NT2/D1 (cell line): ENCODE data around the gene GDF10.

Experiments used
- DNase-seq: peaks from one replicate; pipeline ENCODE4 v3.0.0-alpha.2; 2011; ENCODE audit warnings: low read depth, low spot score
- H3K27me3 ChIP-seq: 2 replicates; pipeline ENCODE4 v1.6.0; 2011; ENCODE audit warnings: mild to moderate bottlenecking; ENCODE audit not compliant: insufficient read length, insufficient read depth
- H3K36me3 ChIP-seq: 2 replicates; pipeline ENCODE4 v1.6.1; 2011; ENCODE audit warnings: mild to moderate bottlenecking, low read length, mixed read lengths; ENCODE audit not compliant: insufficient read depth, insufficient read length
- H3K4me1 ChIP-seq: 2 replicates; pipeline ENCODE4 v1.5.1; 2011; ENCODE audit not compliant: insufficient read depth, insufficient read length
- H3K4me3 ChIP-seq: 2 replicates; pipeline ENCODE4 v1.5.1; 2011; ENCODE audit warnings: low read depth; ENCODE audit not compliant: insufficient read length
- H3K9ac ChIP-seq: 2 replicates; pipeline ENCODE4 v1.6.0; 2011; ENCODE audit warnings: low read depth; ENCODE audit not compliant: insufficient read length
- H3K9me3 ChIP-seq: 2 replicates; pipeline ENCODE4 v1.5.1; 2011; ENCODE audit warnings: mild to moderate bottlenecking, low read length; ENCODE audit not compliant: insufficient read depth
- SUZ12 ChIP-seq: IDR thresholded peaks from 2 replicates; pipeline ENCODE4 v1.6.1; 2011; ENCODE audit not compliant: insufficient read length, insufficient read depth; ENCODE audit errors: extremely low read depth
- YY1 ChIP-seq: IDR thresholded peaks from 2 replicates; pipeline ENCODE4 v1.6.1; 2011; ENCODE audit not compliant: insufficient read length, insufficient read depth
- ZNF274 ChIP-seq: IDR thresholded peaks from 2 replicates; pipeline ENCODE4 v1.6.1; 2011; ENCODE audit warnings: mild to moderate bottlenecking, low read depth, low read length

GDF10 gene

DNA sequence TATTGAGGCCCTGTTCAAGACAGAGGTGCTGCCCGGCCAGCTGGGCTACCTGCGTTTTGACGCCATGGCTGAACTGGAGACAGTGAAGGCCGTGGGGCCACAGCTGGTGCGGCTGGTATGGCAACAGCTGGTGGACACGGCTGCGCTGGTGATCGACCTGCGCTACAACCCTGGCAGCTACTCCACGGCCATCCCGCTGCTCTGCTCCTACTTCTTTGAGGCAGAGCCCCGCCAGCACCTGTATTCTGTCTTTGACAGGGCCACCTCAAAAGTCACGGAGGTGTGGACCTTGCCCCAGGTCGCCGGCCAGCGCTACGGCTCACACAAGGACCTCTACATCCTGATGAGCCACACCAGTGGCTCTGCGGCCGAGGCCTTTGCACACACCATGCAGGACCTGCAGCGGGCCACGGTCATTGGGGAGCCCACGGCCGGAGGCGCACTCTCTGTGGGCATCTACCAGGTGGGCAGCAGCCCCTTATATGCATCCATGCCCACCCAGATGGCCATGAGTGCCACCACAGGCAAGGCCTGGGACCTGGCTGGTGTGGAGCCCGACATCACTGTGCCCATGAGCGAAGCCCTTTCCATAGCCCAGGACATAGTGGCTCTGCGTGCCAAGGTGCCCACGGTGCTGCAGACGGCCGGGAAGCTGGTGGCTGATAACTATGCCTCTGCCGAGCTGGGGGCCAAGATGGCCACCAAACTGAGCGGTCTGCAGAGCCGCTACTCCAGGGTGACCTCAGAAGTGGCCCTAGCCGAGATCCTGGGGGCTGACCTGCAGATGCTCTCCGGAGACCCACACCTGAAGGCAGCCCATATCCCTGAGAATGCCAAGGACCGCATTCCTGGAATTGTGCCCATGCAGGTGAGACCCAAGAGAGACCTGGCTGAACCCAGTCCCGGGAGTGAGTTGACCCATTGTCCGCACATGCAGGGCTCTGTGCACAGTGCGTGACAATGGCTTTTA lies 51.0 kb downstream of the GDF10 start:
- H3K4me3 ChIP-seq, result no peak overlapping the region
- H3K9me3 ChIP-seq, result no peaks in the 10 kb centered on the region
- no peaks in the 10 kb centered on the region for H3K27me3 ChIP-seq
- no peaks in the 10 kb centered on the region for H3K4me1 ChIP-seq
- no peak for DNase-seq
- no peak overlapping the region for H3K9ac ChIP-seq
- H3K36me3 ChIP-seq, result no peaks in the 10 kb centered on the region
- TF ChIP-seq SUZ12 (no peak), YY1 (no peak), ZNF274 (no peak)

DNA sequence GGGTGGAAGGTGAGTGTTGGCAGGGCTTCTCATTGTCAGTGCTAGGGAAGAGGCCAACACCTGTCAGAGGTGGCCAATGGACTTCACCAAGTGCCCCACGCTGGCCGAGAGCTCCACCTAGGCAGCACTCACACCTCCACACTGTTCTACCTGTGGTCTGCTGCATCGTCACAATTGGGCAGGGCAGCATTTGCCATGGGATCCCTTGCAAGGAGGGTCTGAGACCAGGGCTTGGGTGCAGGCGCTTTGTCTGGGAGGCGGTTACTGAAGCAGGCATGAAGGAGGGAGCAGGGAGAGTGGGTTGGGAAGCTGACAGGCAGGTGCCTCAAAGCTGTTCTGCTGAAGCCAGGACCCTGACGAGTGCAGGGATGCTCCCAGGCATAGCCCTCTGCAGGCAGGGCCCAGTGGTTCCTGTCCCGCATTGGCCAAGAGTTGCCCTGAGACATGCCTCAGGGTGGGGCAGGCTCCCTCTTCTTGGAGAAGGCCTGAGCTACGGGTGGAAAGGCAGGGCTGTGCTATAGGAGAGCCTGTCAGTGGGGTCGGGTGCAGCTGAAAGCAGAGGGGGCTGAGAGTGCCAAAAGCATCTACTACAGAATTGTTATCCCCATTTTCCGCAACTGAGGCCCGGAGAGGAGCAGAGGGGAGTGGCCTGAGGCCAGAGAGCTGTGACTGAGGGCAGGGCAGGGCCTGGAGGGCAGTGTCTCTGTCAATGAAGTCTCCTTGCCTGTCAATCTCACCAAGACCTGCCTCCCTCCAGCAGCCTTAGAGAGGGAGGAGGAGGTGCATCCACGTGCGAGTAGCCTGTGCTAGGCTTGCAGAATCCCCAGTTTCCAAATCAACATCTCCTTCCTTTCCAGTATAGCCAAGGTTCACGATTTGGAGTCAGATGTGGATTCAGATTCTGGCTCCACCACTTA lies 52.2 kb downstream of the GDF10 start:
- Histone ChIP-seq H3K27me3 (no peaks in the 10 kb centered on the region), H3K4me3 (no peak overlapping the region)
- TF ChIP-seq ZNF274 (no peak), YY1 (no peak), SUZ12 (no peak)

GRCh38 chr10:47353351-47353750 lies 53.4 kb downstream of the GDF10 start:
- Histone ChIP-seq H3K9me3 (no peaks in the 10 kb centered on the region), H3K27me3 (no peaks in the 10 kb centered on the region), H3K4me1 (no peaks in the 10 kb centered on the region), H3K36me3 (no peaks in the 10 kb centered on the region), H3K4me3 (no peak overlapping the region), H3K9ac (no peak overlapping the region)
- DNase-seq, result no peak
- no peak for TF ChIP-seq ZNF274
- TF ChIP-seq SUZ12, result no peak

More for the DNA sequence above, 52.2 kb downstream of the GDF10 start:
- no peaks in the 10 kb centered on the region for H3K9me3 ChIP-seq
- no peak for DNase-seq
- H3K9ac ChIP-seq, result no peak overlapping the region
- H3K4me1 ChIP-seq, result no peaks in the 10 kb centered on the region
- no peaks in the 10 kb centered on the region for H3K36me3 ChIP-seq

DNA sequence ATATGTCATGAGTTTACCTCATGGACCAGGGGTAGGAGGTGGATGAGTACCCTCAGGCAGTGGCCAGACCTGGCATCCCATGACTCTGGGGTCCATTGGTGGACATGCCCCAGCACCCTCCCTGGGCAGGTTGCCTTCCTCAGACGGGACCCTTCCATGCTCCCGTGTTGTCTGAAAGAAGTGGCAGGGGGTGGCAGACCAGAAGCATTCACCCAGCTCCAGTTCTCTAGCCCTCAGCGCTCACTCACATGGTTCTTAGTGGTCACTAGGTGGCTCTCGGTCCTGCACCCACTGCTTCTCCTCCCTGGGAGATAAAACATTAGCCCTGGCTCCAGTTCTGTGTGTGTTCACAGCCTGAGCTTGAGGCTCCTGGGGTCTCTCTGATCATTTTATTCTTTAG lies 54.2 kb downstream of the GDF10 start:
- H3K9me3 ChIP-seq, result no peaks in the 10 kb centered on the region
- no peak for DNase-seq
- TF ChIP-seq ZNF274 (no peak), YY1 (no peak), SUZ12 (no peak)
- H3K27me3 ChIP-seq, result no peaks in the 10 kb centered on the region
- H3K36me3 ChIP-seq, result no peaks in the 10 kb centered on the region
- H3K4me1 ChIP-seq, result no peaks in the 10 kb centered on the region
- no peak overlapping the region for H3K9ac ChIP-seq
- H3K4me3 ChIP-seq, result no peak overlapping the region

DNA sequence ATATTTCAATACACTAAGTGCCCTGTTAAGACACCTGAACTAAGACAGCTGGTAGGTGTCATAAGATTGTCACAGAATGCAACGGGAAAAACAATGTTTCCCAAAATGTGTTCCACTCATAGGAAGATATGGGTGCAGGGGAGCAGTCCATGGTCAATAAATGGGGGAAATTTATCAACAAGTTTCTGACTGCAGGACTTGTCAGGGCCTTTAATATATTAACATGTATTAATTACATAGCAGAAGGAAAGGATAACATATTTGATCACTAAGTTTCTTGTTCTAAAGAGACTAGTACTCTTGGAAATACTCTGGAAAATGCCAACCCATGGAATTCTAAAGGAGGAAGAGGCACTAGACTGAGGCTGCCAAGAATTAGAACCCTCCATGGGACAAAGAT lies 54.9 kb downstream of the GDF10 start:
- Histone ChIP-seq H3K4me3 (no peak overlapping the region), H3K4me1 (no peaks in the 10 kb centered on the region), H3K27me3 (no peaks in the 10 kb centered on the region), H3K9me3 (no peaks in the 10 kb centered on the region), H3K36me3 (no peaks in the 10 kb centered on the region), H3K9ac (no peak overlapping the region)
- DNase-seq, result no peak
- no peak for TF ChIP-seq SUZ12
- TF ChIP-seq YY1, result no peak
- no peak for TF ChIP-seq ZNF274

- Histone ChIP-seq H3K36me3 (no peaks in the 10 kb centered on the region), H3K9me3 (no peaks in the 10 kb centered on the region), H3K4me1 (no peaks in the 10 kb centered on the region), H3K4me3 (no peak overlapping the region), H3K9ac (no peak overlapping the region), H3K27me3 (no peaks in the 10 kb centered on the region)
- TF ChIP-seq SUZ12 (no peak), YY1 (no peak), ZNF274 (no peak)
- DNase-seq, result no peak
Observed at GRCh38 chr10:47356708-47357107, 56.7 kb downstream of the GDF10 start.

DNA sequence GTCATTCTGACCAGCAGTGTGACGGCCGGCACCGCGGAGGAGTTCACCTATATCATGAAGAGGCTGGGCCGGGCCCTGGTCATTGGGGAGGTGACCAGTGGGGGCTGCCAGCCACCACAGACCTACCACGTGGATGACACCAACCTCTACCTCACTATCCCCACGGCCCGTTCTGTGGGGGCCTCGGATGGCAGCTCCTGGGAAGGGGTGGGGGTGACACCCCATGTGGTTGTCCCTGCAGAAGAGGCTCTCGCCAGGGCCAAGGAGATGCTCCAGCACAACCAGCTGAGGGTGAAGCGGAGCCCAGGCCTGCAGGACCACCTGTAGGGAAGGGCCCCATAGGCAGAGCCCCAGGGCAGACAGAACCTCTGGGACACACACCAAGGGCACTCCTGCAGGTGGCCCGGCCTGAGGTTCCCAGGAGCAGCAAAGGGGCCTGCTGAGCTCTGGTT lies 57.2 kb downstream of the GDF10 start:
- H3K4me1 ChIP-seq, result no peaks in the 10 kb centered on the region
- no peak overlapping the region for H3K9ac ChIP-seq
- H3K4me3 ChIP-seq, result no peak overlapping the region
- H3K27me3 ChIP-seq, result no peaks in the 10 kb centered on the region
- TF ChIP-seq YY1 (no peak), ZNF274 (no peak), SUZ12 (no peak)
- no peaks in the 10 kb centered on the region for H3K9me3 ChIP-seq
- H3K36me3 ChIP-seq, result no peaks in the 10 kb centered on the region
- DNase-seq, result no peak
